GM21423 (cell line): ENCODE data around the gene KBTBD6.
"Not testable (repeated sequence)": the region's sequence is repeated elsewhere in the genome, so short reads cannot be mapped to it uniquely, and the experiment has no call there.

Experiments
- ATAC-seq: cut with Tn5 transposase; IDR thresholded peaks from one replicate; pipeline ENCODE4 v1.9.1; 2021; ENCODE audit warnings: mild to moderate bottlenecking, moderate library complexity; ENCODE audit not compliant: unreplicated experiment

Gene KBTBD6

DNA sequence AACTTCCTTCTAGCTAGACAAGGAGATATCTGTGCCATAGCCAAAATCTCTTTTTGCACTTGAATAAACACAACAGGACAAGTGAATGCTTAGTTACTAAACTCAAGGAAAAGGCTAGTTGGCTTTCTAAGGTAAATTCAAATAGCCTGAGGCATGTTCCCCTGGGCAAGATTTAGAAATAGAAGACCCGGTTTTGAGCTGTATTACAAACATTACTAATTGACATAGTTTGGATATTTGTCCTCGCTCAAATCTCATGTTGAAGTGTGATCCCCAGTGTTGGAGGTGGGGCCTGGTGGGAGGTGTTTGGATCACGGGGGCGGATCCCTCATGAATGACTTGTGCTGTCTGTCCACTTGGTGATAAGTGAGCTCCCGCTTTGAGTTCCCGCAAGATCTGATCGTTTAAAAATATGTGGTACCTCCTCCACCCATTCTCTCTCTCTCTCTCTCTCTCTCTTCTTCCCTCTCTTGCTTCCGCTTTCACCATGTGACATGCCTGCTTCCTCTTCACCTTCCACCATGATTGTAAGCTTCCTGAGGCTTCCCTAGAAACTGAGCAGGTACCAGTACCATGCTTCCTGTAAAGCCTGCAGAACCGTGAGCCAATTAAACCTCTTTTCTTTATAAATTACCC, 3.9 kb upstream of the KBTBD6 start:
- no peak for ATAC-seq

DNA sequence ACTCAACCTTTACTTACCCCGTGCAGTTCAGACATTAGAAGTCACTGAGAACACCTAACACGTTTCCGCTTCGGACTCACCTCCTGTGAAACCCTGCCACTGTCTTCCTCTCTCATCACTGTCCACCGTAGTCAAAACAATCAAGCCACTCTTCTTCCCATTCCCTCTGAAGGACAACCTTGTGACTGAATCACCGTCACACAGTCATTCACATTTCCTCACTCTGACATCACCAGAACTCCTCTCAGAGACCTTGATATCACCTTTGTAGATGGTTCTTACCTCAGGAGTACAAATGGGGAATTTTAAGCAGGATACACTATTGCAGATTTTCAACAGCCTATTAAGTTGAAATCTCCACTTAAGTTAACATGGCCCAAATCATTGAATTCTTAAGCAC, 1.3 kb upstream of the KBTBD6 start:
- ATAC-seq = no peak

DNA sequence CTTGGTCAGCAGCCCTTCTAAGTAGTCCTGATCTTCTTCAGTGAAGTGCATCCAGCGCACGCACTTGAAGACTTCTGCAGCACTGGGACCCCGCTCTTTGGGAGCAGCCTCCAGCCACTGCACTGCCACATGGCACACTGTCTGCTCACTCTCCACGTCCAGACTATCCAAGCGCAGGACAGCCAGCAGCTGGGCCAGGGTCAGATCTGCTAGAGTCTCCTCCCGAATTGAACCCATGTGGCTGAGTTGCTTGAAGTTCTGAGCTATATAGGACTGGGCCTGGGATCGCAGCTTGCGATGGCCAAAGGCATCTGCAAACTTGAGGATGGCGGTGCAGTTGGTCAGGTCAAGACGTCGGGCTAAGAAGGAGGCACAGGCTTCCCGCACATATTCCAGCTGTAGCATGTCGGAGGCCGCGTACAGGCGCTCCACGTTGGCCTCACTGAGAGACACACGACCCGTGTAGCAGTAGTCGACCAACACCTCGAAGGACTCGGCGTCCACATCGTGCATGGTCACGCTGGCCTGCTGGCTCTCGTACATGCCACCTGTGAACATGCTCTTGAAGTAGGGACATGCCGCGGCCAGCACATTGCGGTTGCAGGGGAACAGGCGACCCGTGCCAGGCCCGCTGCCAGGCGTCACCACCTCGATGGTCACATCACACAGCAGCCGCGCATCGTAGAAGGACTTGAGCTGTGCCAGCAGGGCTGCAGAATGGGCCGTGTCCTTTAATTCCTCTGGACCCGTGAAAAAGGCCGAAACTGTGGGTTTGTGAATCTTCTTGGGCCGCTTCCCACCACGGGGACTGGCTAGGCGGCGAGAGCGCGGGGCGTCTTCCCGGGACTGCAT, 716 bp downstream of the KBTBD6 start:
- ATAC-seq = peak; percentile 17

DNA sequence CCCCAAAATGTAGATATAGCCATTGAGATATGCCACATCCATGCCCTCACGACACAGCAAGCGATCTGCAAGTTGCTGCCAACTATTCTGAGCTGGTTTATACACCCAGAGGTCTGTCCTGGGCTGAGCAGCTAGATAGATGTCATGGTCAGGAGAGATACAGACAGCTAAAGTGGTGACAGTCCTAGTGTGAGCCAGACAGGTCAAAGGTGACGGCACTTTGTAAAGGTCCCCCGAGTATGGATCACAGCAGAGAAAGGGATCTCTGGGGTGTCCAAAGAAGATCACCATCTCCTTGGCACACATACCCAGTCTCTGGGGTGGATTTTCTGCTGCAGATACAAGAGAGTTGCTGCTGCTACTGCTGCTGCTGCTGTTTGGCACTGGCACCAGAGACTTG, 1.4 kb downstream of the KBTBD6 start:
- ATAC-seq = not testable (repeated sequence)

DNA sequence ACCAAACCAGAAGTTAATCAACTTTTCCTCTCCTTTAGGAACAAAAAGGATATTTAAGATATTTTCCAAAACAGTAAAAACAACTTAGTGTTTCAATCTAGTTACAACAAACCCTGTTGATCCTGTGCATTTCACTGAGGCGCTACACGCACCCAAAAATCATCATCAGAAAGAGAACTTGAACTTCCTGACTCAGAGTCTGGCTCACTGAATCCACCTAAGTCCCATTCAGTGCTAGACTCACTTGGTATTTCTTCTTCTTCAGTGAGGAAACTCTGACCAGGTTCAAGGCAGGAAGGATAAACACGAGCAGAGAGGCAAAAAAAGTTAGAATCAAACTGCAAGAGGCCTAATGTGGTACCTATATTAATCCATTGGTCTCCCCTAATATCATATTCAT, 2.2 kb downstream of the KBTBD6 start:
- ATAC-seq = no peak

DNA sequence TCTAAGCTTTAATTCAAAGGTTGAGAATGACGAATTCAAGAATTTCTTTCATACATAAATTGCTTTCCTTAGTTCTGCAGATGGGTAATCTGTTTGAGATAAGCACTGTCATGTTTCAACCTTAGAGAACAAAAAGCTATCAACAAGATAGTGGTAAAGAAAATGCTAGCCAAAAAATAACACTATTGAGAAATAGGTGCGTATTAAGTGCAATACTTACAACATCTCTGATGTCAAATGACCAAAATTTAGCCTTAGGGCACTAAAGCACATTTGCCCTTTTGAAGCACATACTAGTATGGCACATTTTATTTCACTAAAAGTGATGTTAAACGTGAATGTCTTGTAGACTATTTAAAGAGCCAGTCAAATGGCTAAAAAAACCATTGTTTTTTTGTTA, 4.9 kb downstream of the KBTBD6 start:
- ATAC-seq = no peak

DNA sequence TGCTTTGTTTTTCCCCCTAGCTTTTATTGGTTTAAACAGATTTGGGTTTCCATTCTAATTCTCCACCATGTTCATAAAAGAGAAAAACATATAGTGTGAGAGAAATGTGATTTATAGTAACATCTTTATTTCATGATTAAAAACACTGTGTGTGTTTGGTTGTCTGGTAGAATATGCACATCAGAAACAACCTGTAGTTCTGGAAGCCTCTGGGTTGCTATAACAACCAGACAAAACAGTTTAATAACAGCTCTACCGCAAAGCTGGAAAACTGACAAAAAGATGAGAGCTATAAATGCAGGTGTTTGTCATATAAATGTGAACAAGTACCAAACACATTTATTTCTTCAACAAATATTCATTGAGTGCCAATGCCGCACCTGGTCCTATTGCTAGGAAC, 9.8 kb downstream of the KBTBD6 start:
- no peak for ATAC-seq

DNA sequence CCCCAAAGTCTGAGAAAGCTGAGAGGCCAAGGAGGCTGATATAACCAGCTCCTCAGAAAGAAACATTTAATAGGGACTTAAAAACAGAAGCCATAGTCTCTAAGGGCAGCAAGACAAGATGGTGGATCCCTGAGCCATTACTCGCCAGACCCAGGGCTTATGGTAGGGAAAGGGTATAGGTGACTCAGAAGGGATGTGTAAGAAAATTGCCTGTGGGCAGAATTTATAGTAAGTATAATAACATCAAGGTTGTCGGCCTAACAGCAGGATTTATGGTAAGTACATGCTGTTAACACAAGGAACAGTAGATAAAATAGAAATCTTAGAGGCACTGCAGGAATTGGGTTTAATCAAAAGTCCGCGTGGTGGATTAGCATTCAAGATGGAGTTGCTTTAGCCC, 14.7 kb downstream of the KBTBD6 start:
- ATAC-seq = no peak

DNA sequence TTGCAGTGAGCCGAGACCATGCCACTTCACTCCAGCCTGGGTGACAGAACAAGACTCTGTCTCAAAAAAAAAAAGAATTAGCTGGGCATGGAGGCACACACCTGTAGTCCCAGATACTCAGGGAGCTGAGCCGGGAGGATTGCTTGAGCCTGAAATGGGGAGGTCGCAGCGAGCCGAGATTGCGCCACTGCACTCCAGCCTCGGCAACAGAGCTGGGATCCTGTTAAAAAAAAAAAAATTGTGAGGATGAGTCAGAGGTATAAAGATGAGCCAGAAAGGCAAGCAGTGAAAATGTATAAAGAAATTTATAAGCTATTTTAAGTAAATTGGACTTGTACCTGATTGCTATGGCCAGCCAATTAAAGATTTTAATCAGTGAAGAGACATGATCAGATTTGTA, 21.1 kb downstream of the KBTBD6 start:
- ATAC-seq = no peak

DNA sequence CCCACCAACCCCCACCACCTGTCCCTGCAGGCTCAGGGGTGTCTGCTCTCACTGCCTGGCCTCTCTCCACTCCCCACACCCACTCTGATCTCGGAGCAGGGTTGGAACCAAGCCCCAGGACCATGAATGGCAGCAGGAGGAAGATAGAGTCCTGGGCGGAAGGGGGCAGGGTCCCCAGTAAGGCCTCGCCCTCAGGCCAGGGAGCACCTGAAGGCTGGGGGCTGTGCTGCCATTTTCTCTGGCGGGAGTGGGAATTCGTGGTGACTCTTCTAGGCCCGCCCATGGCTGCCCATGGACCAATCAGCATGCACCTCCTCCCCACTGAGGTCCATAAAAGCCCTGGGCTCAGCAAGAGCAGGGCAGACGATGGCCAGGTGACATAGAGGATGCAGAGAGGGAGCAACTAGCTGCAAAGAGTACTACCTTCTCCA, 25.0 kb downstream of the KBTBD6 start:
- no peak for ATAC-seq

DNA sequence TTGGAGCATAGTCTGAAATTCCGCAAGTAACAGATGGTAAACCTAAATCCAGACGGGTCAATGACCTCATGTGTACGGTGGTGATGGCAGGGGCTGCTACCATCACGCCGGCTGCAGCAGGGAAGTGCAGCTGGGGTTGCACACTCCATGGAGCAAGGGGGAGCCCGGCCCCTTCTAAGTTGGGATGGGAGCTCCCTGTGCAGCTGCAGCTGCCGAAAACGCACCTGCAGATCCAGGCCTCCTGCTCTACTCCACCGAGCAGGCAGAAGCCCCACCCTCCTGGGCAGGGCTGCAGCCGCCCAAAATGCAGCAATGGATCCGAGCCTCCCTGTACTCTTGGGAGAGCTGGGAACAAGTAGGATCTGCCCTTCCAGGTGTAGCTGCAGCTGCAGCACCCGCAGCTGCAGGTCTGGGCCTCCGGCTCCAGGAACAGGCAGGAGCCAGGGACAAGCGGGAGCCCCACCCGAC, 25.5 kb downstream of the KBTBD6 start:
- ATAC-seq = no peak

DNA sequence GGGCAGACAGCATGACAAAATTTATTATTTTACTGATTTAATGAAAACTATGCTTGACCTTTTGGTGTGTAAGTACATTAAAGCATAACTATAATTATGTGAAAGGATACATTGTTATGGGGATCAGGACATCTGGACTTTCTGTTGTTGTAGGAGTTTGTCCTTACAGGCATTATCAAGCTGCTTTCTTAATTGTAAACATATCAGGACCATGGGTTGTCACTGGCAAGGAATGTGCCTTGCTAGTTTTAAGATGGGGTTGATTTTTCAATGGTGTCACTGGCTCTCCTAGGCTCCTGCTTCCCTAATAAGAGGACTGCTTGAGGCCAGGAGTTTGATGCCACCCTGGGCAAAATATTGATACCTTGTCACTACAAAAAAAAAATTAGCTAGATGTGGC, 32.6 kb downstream of the KBTBD6 start:
- ATAC-seq = no peak

DNA sequence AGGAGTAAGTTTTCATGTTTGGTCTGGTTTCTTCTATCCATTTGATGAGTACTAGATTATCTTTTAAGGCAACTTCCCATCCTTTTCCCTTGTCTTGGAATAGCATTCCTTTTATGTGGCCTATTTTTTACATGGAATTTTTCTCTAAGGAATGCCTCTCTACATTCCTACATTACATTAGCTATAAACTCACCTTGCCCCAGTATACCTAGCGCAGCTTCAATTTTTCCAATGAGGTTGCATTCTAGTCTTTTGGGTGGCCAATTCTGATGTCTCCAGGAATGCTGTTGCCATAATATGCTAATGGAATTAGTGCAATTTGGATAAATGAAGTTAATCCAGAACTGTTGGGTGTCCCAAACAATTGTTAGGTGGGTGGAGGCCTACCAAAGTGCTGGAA, 33.8 kb downstream of the KBTBD6 start:
- ATAC-seq = no peak

DNA sequence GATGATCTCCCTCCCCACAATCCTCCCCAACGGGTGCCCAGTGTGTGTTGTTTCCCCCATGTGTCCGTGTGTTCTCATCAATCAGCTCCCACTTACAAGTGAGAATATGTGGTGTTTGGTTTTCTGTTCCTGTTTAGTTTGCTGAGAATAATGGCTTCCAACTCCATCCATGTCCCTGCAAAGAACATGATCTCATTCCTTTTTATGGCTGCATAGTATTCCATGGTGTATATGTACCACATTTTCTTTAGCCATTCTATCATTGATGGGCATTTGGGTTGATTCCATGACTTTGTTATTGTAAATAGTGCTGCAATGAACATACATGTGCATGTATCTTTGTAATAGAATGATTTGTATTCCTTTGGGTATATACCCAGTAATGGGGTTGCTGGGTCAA, 36.9 kb downstream of the KBTBD6 start:
- not testable (repeated sequence) for ATAC-seq

DNA sequence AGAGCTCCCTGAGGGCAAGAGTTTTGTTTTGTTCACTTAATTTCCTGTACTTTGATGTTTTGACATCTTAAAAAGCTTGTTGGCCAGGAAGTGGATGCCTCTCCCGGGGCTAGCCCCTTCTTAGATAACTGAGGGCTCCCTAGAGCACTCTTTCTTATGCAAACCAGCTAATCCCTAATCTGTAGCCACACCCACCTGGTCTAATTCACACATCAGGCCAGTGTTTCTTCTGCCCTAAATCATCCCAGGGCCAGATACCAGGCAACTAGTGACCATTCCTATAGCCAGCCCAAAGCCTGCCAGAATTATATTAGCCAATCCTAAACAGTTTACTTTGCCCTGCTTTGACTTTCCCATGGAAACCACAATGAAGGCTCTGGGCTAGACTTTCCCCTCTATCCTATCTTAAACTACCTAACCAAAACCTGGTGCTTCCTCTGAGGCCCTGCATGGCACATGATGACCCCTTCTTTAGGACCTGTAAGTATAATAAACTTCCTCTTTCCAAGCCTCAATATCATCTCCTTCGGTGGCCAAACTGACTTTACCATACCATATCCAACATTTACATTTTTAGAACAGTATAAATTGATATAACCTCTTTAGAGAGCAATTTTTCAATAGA, 46.5 kb downstream of the KBTBD6 start:
- no peak for ATAC-seq

DNA sequence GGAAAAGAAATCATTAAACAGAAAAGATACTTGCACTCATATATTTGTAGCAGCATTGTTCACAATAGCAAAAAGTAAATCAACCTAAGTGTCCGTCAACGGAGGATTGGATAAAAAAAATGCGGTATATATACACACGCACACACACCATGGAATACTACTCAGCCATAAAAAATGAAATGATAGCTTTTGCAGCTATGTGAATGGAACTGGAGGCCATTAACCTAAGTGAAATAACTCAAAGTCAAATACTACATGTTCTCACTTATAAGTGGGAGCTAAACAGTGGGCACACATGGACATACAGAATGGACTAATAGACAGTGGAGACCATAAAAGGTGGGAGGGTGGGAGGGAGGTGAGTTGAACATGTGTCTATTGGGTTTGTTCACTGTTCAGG, 52.9 kb downstream of the KBTBD6 start:
- ATAC-seq = no peak
